GM04504 (cell line): ENCODE data around the gene DCLK3.

Source experiments
- DNase-seq: peaks from one replicate; pipeline ENCODE4 v3.0.0-alpha.2; 2012; ENCODE audit warnings: low read depth

Gene DCLK3

GRCh38 chr3:36674816-36675215, 89.5 kb downstream of the DCLK3 start:
- DNase-seq: no peak

- DNase-seq: no peak
Observed at GRCh38 chr3:36669764-36670163, 94.6 kb downstream of the DCLK3 start.

DNA sequence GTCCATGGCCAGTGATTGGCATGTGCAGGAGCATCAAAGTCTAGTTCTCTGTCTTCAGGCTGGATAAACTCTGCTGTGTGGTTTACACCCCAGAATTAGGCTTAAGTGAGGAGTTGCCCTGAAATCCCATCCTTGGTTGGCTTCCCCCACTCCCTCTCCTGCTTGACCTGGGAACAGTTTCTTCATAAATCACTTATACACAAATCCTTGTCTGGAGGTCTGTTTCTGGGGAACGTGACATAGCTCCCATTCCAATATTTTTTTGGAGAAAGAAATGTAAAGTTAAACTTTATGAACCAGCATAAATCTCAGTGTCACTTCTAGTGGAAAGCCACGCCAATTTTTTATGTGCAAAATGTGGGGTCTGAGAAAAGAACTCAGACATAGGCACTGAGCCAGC, 98.2 kb downstream of the DCLK3 start:
- DNase-seq: no peak

DNA sequence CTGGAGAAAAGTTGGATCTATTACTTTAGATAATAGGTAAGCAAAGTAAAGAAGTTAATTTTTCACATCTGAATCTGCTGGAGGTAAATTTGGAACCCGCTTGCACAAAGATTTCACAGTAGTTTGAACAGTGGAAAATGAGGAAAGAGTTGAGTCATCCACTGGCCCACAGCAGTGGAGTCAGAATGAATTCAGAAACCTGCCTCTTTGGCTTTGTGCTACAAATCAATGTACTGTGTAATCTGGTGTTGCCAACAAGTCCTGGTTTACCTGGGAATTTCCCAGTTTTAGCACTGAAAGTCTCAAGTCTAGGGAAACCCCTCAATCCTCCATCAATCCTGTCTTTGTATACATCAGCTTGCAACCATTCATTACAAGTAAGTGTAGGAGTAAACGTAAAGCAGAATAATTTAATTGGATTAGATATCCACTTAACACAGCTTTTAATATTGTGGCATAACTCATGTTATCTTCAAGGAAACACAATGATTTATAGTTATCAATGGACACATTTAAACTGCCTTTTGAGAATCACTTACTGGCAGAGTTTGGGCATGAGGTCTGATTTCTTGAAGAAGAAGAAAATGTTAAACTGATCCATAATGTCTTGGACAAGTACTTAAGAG, 100.6 kb downstream of the DCLK3 start:
- DNase-seq: no peak

DNA sequence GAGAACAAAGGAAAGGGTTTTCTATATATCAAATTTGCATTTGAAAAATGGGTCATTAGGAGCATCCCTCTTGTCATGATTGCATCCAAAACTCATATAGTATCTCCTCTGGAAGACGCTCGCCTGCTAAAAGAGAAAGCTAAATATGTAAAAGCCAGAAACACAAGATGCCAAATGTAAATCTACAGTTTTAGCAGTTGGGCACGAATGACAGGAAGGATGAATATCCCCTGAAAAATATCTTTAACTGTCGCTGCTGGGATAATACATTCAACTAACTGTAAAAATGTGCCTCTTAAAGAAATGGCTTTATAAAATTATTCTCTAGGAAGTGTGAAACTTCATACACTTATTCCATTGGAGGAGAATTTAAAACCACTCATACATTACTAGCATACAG, 101.7 kb downstream of the DCLK3 start:
- no peak for DNase-seq
